GM12865 (cell line): Measurements from ENCODE around the gene TBC1D10A.

ENCODE experiments used
- DNase-seq: peaks from one replicate; pipeline ENCODE4 v3.0.0; 2010; ENCODE audit warnings: low read depth
- H3K4me3 ChIP-seq: 2 replicates; pipeline ENCODE4 v1.5.1; 2011; ENCODE audit warnings: mild to moderate bottlenecking, low read depth, low read length, control low read depth
- TF ChIP-seq, protein P1 (sequence below): IDR thresholded peaks from 2 replicates; pipeline ENCODE4 v1.5.1; 2011; ENCODE audit warnings: low read length, control low read depth, low read depth, inconsistent platforms; ENCODE audit not compliant: insufficient read depth; ENCODE audit errors: missing control alignments

The TBC1D10A gene

DNA sequence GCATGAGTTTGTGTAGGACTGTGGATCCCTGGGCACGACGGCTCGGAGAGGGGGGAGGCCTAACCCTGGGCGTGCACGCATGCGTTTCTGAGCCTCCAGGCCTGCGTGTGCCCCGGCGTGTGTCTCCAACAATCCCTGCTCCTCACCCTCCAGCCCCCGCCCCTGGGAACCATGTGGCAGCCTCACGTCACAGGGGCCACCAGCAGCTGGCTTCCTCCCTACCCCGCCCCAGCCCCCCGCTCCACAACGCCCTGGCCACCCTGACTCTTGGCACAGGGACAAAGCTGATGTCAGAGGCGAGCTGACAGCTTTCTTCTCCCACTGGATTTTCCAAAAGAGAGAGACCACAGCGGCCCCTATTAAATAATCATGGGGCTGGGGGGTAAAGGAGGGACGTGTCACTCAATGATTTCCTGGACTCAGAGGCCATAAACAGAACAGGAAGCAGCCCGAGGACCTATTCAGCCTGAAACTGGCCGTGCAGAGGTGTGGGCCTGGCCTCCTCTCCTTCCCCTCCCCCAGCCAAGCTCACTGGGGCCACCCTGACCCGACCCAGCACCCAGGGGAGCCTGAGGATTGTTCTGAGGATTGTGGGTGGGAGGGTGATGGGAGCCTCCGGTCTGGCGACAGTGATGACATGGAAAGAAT is 73.4 kb downstream of the TBC1D10A start:
- H3K4me3 ChIP-seq: no peak overlapping the region
- no peak for DNase-seq
- TF ChIP-seq, protein P1, sequence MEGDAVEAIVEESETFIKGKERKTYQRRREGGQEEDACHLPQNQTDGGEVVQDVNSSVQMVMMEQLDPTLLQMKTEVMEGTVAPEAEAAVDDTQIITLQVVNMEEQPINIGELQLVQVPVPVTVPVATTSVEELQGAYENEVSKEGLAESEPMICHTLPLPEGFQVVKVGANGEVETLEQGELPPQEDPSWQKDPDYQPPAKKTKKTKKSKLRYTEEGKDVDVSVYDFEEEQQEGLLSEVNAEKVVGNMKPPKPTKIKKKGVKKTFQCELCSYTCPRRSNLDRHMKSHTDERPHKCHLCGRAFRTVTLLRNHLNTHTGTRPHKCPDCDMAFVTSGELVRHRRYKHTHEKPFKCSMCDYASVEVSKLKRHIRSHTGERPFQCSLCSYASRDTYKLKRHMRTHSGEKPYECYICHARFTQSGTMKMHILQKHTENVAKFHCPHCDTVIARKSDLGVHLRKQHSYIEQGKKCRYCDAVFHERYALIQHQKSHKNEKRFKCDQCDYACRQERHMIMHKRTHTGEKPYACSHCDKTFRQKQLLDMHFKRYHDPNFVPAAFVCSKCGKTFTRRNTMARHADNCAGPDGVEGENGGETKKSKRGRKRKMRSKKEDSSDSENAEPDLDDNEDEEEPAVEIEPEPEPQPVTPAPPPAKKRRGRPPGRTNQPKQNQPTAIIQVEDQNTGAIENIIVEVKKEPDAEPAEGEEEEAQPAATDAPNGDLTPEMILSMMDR: no peak

DNA sequence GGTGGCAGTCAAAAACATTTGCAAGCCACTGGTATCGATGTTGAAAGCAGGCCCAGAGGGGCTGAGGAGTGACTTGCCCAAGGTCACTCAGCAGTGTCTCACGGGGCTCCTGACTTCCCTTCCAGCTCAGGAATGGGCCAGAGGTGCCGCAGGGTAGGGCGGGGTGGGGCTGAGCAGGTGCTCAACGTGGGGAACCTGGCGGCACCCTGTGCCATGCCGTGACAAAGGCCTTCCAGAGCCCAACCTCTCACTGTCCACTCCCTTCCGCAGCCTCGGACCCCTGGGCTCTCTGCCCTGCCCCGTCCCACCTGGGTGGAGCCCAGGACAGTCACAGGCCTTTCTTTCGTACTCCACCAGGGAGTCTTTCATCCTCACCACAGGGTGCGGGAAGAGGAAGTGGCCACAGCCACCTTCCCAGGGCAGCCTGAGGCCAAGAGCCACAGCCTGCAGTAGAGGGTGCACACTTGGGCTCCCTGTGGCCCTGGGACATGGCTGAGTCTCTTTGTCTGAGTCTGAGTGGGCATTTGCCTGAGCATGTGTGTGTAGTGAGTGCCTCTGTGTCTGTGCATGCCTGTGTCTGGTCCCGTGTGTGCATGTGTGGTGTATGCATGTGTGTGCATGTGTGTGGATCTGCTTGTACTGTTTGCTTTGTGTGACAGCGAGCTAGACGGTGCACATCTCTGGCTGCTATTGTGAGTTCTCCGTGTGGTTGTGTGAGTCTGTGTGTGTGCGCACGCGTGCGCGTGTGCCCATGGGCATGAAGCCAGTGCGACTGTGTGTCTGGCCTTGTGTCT is 74.1 kb downstream of the TBC1D10A start:
- TF ChIP-seq, protein P1: no peak
- no peak for DNase-seq

DNA sequence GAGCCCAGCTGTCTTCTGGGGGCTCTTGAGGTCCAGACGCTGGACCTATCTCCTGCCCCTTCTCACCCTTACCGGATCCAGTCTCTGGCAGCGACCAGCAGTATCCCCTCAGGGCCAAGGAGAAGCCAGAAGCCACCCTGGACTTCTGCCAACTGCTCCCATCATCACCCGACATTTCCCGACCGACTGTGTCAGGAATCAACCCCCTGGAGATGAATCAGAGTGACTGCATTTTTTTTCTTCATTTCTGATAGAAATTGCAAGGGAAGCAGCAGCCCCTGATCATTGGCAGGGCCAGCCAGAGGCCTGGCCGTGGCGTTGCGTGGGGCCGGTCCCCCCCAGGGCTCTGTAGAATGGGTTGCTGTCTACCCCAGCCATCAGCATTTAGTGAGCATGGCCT is 75.0 kb downstream of the TBC1D10A start:
- no peak overlapping the region for H3K4me3 ChIP-seq
- no peak for DNase-seq
- TF ChIP-seq, protein P1: no peak

More for the DNA sequence above, 74.1 kb downstream of the TBC1D10A start:
- H3K4me3 ChIP-seq: no peak overlapping the region

DNA sequence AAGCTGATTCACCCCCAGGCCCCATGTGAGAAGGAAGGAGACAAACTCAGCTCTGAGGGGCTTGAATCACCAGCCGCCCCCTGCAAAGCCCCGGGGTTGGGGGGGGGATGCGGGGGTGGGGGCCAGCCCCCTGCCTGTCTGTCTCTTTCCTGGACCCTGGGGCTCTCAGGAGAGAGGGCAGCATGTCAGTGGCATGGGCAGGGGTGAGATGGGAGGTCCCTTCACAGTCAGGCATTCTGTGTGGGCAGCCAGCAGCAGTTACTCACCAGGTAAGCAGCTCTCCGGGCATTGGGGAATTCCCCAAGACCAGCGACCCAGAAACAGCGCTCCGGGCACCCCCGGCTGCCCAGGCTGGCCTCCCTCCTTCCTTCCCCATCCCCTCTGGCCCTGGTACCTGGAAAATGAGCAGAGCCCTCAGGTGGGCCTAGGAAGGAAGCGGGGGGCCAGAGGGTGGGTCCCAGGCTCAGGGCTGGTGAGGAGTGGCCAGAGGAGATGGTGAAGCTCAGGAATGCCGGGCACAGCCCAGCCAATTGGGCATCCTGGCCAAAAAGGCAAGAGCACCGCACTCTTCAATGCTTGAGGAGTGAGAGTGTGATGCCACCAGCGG is 76.0 kb downstream of the TBC1D10A start:
- no peak overlapping the region for H3K4me3 ChIP-seq
- TF ChIP-seq, protein P1: no peak
- no peak for DNase-seq

DNA sequence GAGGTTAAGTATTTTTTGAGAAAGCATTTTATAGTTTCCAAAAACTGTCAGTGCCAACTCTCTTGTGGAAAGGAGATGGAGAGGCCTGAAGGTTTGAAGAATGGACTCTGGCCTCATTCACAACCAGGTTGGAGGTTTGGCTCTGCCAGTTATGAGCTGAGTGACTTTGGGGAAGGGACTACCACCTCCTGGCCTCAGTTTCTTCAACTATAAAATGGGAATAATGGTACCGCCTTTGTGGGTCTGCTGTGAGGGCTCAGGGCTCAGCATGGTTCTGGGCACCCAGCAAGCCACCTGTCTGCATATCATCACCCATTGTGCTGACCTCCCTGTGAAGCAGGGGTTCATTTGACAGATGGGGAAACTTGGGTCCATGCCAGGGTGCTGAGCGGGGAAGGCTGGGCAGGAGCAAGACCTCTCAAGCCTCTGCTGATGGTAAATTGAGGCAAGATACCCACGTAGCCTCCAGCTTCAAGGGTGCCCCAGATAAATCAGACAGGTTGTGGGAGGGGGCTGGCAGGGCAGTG is 76.6 kb downstream of the TBC1D10A start:
- no peak overlapping the region for H3K4me3 ChIP-seq
- DNase-seq: no peak
- TF ChIP-seq, protein P1: no peak

DNA sequence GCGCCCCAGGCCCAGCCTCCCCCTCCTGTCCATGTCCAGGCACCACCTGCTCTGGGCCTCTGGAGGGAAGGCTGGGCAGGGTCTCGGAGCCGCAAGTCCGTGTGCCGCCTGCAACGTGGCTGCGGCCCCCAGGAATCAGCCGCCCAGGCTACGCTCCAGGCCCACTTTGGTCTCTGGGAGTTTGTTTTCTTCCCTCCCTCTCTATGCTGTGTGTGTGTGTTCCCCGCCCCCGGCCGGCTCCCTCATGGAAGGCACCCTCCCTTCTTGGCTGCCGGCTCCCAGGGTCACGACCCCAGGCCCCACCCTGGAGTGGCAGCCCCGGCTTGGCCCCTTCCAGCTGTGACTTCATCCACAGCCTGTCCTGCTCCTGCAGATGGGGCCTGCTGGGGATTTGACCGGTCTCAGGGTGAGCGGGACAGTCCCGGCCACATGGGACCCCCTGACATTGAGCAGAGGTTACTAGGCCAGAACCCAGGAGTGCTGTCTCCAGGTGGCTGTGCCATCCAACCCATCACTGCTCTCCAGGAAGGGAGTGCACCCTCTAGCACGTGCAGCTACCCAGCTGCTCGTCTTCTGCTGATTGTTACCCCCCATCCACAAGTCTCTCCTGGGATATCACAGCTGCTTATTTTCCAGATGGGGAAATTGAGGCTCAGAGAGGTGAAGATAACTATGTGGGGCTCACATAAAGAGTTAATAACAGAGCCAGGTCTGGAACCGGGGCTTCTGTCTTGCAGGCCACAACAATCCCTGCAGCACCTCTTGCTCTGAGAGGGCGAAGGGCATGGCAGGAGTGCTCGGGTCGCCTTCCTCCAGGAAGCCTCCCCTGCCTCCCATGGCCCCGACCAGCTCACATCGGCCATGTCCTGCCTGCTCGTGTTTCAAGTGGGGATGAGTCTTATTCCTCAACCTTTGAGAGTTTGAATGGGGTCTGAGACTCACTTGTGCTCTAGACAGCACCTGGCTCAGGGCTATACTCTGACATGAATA is 77.4 kb downstream of the TBC1D10A start:
- TF ChIP-seq, protein P1: no peak
- DNase-seq: no peak
- no peak overlapping the region for H3K4me3 ChIP-seq
